HuH-7.5 (cell line): ENCODE data around the gene PCDH1.

ENCODE experiments used
- DNase-seq: peaks from one replicate; pipeline ENCODE4 v3.0.0; 2011; ENCODE audit warnings: low spot score

PCDH1 gene

DNA sequence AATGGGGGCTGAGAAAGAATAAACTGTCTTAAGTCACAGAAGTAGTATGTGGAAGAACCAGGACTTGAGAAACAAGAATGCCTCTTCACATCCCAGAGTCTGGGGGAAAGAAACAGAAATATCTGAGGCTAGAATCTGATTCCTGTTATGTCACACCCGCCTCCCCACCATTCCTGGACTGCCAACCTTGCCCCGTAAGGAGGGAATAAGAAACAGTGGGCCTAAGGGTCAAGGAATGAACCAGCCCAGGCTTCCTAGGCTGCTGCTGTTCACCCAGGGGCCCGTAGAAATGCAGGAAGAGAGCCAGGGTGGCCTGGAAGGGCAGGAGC is 4.3 kb downstream of the PCDH1 start:
- no peak for DNase-seq

DNA sequence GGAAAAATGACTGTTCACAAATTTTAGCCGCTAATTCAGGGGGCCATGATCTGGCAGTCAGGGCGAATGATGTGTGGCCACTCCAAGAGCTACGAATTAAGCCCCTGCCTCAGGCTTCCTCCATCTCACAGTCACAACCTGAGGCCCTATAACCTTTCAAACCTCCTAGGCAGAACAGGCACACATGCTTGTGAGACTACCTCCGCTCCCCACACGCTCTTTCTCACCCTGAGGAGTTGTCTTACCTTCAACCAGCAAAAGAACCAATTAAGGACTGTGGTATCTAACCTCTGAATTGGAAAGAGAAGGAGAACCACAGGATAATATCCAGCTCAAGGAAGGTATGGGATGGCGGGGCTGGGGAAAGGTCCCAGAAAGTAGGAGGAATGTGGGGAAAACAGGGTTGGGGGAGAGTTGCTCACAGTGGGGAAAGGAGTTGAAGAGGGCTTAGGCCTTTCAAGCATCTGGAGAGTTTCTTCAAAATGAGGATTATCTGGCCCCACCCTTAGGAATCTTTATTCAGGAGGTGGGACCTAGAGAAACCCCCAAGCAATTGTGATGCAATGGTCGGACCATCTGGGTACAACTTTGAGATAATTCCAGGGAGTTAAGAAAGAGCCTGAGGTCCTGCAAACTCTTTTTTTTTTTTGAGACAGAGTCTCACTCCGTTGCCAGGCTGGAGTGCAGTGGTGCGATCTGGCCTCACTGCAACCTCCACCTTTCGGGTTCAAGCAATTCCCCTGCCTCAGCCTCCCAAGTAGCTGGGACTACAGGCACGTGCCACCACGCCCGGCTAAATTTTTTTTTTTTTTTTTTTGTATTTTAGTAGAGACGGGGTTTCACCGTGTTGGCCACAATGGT is 5.5 kb downstream of the PCDH1 start:
- DNase-seq: no peak

DNA sequence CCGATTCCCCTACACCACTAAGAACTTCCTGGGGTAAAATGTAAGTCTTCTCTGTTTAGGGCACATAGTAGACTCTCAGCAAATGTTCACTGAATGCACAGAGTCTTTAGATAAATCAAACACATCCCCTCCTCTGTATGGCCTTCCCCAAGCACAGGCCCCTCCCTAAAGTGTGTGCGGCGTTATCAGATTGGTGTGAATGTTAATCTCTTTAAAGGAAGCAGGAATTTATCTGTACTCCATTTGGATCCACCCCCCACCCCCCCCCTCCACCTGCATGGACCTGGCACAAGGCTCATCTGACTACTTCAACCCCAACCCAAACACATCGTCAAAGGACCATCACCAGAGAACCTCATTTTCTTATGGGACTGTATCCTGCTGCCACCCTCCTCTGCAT is 6.3 kb downstream of the PCDH1 start:
- DNase-seq: no peak

DNA sequence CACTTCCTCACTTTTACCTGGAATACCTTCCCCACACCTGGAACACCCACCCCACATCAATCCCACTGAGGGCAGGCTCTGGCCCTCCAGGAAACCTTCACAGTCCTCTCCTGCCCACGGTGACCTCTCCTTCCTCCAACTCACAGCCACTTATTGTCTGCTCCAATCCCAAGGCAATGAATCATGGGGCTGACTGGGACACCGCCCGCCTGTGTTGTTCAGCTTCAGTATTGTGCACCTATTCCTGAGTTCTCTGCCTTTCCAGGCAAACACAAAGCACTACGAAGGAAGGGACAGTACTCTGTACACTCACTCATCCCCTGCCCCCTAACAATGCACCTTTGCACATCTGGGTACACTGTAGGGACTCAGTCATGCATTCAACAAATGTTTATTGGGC is 7.3 kb downstream of the PCDH1 start:
- no peak for DNase-seq

DNA sequence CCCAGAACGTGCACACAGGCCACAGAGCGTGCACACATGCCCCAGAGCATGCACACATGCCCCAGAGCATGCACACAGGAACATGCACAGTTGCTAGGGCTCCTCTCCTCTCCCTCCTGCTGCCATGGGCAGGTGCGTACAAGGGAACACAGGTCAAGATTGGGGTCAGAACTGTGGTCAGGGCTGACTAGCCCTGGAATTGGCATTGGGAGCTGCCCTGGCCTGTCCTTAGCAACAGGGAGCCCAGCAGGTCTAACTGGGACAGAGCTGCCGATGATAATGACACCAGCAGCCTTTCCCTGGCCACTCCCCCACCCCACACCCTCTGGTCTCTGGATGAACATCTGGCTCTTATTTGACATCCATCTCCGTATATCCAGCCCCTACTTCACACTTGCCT is 8.0 kb downstream of the PCDH1 start:
- DNase-seq: no peak

DNA sequence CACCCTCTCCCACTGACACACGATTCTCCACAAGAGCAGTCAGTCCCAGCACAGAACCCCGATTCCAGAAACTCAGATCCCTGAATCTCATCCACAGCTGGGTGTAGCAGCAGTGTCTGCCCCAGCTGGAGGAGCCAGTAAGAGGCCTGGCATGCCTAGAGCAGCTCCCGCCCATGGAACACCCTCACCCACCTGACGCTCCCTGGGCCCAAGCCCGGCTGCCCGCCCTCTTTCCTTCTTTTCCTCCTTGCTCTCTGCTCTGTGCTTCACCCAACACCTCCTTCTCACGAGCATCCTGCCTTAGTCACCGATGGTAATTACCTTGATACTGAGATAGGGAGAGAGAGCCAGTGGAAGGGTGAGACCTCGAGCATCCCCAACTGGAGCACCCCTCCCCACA is 8.7 kb downstream of the PCDH1 start:
- DNase-seq: no peak

DNA sequence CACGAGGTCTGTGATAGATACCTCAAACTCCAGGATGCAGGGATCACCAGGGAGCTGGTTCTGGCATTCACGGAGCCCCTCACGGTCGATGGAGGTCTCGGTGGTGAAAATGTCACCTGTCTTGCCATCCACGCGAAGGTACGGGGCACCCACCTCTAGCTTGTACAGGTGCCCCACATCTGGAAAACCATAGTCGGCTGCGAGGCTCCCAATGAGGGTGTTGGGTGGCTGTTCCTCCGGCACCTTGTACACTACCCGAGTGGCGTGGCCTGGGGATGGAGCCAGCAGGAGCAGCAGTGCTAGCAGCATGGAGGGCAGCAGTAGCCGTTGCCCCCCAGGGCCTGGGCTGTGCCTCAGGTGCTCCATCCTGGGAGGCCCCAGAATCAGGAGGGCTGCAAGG is 9.2 kb downstream of the PCDH1 start:
- no peak for DNase-seq

DNA sequence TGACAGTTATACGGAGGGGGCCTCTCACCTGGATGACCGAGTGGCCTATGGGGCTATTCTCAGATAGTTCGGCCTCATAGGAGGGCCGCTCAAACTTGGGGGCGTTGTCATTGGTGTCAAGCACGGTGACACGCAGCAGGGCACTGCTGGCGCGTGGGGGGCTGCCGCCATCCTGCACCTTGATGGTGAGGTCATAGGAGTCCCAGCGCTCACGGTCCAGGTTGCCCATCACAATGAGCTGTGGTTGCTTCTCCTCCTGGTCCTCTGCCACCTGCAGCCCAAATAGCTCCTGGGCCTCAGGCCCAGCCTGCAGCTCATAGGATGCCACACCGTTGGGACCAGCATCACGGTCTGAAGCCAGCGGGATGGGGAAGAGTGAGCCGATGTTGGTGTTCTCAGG is 9.7 kb downstream of the PCDH1 start:
- DNase-seq: no peak

DNA sequence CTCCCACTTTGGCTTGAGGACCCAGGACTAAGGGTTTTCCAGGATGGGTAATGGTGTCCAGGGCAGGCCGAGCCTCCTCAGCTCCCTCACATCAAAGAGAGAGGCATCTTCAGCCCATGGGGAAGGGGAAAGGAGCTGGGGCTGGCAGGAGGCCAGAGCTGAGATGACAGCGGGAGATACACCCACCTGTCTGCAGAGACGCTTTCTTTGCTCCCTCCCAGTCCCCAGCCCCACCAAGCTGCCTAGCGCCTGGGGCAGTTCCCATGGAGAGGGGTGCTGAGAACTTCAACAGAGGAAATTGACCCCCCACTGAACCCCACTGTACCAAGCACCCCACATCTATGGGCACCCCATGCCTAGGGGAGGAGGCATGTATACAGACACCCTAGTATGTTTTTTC is 10.6 kb downstream of the PCDH1 start:
- no peak for DNase-seq

DNA sequence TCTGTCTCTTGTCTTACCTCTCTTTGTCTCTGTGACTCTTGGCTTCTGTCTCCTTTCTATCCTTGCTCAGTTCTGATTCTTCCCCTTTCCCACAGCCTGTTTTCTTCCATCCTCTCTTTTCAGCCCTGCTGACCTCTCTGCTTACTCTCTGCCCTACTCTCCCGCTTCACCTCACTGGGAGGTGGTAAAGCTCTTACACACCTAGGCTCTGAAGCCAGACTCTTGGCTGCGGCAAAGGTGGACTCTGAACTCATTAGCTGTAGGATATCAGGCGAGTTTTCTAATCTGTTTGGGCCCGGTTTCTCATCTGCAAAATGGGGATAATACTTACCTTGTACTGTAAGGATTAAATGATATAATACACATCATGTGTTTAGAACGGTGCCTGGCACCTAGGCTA is 11.1 kb downstream of the PCDH1 start:
- DNase-seq: no peak

DNA sequence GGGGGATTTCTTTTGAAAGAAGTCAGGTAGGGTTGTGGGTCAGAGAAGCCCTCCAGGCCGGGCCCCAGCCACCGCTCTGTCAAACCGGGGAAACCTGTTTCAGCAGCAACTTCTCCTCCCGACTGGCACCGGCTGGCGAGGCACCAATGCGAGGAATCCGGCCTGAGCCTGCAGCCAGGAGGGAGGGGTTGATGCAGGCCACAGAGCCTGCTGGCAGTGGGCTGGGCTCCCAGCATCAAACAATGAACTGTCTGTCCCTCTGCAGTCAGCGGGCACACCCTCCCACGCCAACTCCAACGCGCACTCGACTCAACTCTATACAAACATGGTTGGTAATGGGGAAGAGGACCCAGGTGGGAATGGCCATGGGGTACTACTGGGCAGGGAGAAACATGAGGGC is 12.1 kb downstream of the PCDH1 start:
- DNase-seq: no peak

DNA sequence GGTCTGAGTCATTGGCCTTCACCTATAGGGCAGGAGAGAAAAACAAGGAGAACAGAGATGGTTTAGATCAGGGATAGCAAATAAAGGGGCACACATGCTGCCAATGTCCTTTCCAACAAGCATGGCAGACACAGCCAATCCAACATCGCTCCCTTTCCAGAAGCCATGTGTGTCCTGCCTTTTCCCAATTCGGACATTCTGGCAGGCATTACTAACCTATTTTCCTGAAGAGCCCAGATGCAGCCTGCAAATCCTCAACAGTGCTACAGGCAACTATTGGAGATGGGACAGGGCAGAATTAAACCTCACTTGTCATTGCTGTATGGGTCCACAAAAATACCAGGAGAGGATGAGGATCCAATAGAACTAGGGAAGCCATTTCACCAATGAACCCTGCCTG is 12.8 kb downstream of the PCDH1 start:
- DNase-seq: no peak

DNA sequence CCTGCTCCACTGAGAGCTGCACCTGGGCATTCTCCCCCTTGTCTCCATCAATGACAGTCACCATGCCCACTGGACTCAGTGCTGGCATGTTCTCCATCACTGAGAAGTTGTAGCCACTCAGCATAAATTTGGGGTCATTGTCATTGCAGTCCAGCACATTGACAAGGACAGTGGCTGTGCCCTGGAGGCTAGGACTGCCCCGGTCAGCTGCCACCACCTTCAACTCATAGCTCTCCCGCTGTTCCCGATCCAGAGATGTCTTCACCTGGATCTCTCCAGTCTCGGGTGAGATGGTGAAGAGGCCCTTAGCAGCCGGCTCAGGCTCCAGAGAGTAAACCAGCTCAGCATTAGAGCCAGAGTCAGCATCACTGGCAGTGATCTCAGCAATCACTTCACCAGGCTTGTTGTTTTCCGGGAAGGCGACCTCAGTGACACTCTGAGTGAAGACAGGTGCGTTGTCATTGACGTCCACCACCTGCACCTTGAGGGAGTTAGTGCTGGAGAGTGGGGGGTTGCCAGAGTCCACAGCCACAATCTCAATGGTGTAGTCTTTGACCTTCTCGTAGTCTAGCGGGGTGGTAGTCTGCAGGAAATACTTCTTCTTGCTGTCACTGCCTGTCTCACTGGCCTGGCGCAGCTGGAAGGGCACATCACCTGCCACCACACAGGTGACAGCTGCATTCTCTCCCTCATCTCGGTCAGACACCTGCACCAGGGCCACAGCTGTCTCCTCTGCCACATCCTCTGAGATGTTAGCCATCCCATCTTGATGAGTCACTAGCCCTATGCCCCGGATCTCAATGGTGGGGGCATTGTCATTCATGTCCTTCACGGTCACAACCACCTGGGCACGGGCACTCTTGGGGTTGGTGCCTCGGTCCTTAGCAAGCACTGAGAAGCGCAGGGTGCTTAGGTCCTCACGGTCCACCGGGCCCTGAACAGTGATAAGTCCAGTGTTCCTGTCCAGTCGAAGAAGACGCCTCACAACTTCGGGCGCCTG is 13.5 kb downstream of the PCDH1 start:
- DNase-seq: no peak

DNA sequence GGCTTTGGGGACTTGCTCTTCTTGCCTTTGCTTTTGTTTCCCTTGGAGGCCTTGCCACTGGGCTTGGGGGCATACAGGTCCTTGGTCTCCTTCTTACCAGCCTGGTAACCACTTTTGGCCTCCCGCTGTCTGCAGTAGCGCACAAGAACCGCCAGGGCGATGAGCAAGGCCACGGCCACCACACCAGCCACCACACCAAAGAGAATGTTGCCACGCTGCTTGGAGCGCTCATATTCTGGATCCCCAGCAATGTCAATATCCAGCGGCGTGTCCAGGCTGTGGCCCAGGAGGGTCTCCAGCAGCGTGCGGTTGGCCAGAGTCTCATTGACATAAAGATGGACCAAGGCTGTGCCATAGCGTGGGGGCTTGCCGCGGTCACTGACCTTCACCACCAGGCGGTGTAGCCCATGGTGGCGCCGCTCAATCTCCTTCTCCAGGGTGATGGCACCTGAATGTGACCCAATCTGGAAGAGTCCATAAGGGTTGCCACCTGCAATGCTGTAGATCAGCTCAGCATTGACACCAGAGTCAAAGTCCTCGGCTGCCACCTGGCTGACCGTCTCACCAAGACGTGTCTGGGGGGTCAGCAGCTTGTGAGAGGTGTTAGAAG is 14.5 kb downstream of the PCDH1 start:
- no peak for DNase-seq

DNA sequence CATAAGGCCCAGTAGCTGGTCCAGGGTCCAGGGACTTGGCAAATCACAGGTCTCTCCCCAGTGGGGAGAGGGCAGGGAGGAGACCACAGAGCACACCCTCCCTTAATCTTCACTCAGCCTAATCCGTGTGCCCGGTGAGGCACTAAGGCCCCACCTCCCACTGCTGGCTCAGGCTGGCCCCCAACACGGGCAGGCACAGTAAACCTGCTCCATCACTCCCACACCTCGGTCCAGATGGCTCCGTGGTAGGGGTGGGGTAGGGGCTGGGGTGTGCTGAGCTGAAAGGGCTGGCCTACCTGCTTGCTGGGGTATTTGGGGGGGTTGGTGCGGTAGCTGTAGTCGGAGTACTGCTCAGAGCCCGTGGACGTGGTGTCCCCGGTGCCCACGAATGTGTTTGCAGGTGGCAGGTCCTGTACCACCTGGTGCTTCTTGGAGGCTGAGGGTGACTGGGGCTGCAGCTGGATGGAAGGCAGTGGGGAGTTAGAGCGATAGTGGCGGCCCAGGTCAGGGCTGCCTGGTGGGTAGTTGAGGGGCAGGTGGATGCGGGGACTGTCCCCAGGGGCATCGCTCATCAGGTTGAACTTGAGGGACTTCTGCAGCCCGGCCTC is 15.2 kb downstream of the PCDH1 start:
- no peak for DNase-seq

DNA sequence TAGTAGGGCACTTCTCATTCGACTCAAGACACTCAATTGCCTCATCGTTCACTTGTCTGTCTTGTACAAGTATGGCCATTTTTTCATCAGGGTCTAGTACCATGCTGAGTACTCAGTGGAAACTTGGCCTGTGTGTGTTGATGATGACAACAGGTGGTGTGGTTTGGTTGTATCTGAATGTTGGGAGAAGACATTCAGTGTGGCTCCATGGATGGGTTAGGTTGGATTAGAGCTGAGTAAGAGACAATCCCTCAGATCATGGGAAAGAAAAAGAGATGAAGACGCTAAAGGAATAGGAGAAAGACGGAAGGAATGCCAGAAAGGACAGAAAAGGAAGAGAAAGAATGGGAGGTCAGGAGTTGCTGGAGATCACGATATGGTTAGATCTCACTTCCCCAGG is 17.0 kb downstream of the PCDH1 start:
- no peak for DNase-seq

DNA sequence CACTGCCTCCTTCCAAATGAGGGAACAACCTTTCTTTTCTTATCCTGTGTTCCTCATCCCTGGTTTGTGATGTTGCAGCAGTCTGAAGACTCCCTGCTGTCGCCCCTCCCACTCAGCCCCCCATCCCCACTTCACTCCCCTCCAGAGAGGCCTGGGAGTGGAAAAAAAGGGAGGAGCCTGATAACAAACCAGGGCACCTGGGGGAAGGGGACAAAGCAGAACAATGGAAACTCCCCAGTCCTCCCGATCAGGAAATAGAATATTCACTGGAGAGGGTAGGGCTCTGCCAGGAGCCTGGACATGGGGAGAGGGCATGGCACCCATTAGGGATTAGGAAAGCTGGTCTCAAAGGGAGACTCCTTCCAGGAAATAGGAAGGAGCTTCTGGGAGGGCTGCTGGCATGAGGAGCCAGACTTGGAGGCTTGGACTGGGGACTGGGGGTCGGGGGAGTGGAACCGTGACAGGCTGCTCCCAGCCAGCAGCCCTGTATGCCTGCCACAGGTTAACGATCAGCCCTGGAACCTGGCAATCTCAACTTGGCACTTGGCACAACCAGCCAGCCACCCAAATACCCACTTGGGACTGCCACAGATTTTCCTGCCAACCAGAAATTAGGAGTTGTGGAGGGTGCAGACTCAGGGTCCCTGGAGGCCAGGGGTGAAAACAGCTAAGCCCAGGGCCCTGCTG is 20.0 kb downstream of the PCDH1 start:
- no peak for DNase-seq

DNA sequence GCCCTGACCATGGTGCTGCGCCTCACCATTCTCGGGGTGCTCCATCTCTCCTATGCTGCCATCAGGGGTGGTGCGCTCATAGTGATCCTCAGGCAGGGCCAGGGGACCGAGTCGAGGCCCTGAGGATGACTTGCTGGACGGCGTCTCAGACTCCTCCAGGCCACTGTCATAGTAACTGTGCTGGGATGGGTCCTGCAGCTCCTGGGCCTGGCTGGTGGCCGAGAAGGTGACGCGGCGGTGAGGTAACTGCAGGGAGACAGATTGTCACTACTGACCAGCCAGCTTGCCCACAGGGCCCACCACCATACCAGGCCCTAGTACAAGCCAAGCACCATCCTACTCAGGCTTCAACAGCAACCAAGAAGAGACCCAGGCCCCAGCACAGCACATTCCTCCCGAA is 21.0 kb downstream of the PCDH1 start:
- DNase-seq: no peak

DNA sequence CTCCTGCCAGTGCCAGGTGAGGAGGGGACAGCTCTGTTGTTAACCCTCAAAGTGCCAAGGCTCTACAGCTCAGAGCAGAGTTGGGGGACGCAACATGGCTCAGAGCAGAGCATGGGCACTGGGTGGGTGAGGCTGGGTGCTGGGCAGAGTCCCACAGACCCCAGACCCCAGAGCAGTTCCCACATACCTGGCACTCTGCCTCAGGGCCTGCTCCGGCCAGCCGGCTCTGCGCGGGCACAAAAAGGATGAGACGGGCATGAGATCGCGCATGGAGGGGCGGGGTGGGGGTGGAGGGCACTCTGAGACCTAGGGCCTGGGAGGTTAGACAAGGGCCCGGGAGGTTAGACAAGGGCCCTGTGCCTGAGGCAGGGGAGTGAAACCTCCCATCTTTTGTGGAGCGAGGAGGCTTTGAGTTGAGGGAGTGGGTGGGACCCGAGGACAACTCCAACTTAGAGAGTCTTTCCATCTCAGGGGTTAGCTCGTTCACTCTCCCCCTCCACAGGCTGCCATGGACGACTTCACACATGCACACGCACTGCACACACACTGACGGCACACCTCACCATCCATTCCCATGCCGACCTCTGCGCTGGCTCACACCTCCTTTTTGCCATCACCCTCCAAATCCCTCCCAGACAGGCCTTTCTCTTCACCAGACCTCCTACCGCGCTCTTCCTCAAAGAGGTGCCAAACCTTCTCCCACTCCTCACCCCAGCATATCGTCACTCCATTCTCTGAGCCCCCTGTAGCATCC is 22.0 kb downstream of the PCDH1 start:
- no peak for DNase-seq

DNA sequence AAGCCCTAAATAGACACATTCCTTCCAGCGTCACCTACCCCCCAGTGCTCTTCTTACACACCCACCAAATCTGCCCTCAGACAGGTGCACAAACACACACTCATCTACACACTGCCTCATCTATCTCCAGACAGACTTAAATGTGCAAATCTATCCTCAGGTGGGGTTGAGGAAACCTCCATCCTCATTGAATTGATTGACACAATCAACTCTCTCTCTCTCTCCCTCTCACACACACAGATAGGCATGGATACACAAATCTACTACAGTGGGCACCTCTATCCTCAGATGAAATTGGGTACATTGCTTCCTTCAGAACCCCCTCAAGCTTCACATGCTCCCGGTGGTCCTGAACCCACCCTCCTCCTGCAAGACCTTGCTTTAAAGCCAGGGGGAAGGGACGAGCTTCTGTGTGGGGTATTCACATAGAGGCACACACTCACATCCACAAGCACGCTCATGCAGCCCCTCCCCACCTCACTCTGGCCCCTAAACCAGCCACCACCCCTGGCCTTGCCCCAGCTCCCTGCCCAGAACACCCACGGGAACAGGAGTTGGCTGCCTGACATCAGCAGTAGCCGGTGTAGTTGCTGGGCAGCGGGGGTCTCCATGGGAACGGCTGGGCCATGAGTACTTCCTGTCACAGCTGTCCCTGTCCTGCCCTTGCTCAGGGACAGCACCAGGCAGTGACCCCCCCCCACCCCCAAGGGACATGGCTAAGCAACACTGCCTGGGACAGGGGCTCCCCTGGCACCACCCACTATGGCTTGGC is 22.8 kb downstream of the PCDH1 start:
- no peak for DNase-seq
